ENCODE measurements around the gene CMTM2.
"Not testable (repeated sequence)": the region's sequence is repeated elsewhere in the genome, so short reads cannot be mapped to it uniquely, and the experiment has no call there.

The CMTM2 gene

GRCh38 chr16:66553223-66553622, 26.0 kb upstream of the CMTM2 start:
- no peak for DNase-seq

- DNase-seq: no peak
These were observed 25.2 kb upstream of the CMTM2 start for GRCh38 chr16:66554021-66554420.

GRCh38 chr16:66554495-66554894, 24.8 kb upstream of the CMTM2 start:
- DNase-seq: no peak

- DNase-seq: no peak
These were observed 19.2 kb upstream of the CMTM2 start for GRCh38 chr16:66560107-66560506.

- DNase-seq: no peak
These were observed 17.7 kb upstream of the CMTM2 start for GRCh38 chr16:66561381-66562080.

- no peak for DNase-seq
These were observed 16.9 kb upstream of the CMTM2 start for GRCh38 chr16:66562409-66562808.

- no peak for DNase-seq
These were observed 16.3 kb upstream of the CMTM2 start for GRCh38 chr16:66562986-66563385.

GRCh38 chr16:66563574-66564334, 15.5 kb upstream of the CMTM2 start:
- no peak for DNase-seq

- no peak for DNase-seq
These were observed 13.0 kb upstream of the CMTM2 start, which contains the start of gene CMTM1 for GRCh38 chr16:66566051-66566901. Gene CMTM1 (plus strand): TSS chr16:66566439. CDS start chr16:66566514, 75 bp downstream.

- not testable (repeated sequence) for DNase-seq
These were observed 12.0 kb upstream of the CMTM2 start for GRCh38 chr16:66567270-66567669.

GRCh38 chr16:66568355-66568754, 10.9 kb upstream of the CMTM2 start:
- DNase-seq: no peak

- no peak for DNase-seq
These were observed 10.1 kb upstream of the CMTM2 start for GRCh38 chr16:66569131-66569530.

GRCh38 chr16:66569827-66570405, 9.3 kb upstream of the CMTM2 start:
- no peak for DNase-seq

GRCh38 chr16:66572356-66572755, 6.9 kb upstream of the CMTM2 start:
- DNase-seq: no peak

- DNase-seq: no peak
These were observed 5.2 kb upstream of the CMTM2 start for GRCh38 chr16:66574081-66574480.

GRCh38 chr16:66574531-66574930, 4.7 kb upstream of the CMTM2 start:
- no peak for DNase-seq

GRCh38 chr16:66575060-66575459, 4.2 kb upstream of the CMTM2 start:
- DNase-seq: no peak

- DNase-seq: no peak
These were observed 3.0 kb upstream of the CMTM2 start for GRCh38 chr16:66576296-66576695.

- DNase-seq: no peak
These were observed 1.4 kb downstream of the CMTM2 start for GRCh38 chr16:66580605-66581209.

GRCh38 chr16:66581246-66581952, 2.1 kb downstream of the CMTM2 start:
- no peak for DNase-seq

GRCh38 chr16:66585481-66586239, 6.4 kb downstream of the CMTM2 start:
- no peak for DNase-seq
